GM12872 (cell line): ENCODE results near the gene FBLN1.

Source experiments
- CTCF ChIP-seq: IDR thresholded peaks from 3 replicates; pipeline ENCODE4 v1.5.1; 2011; ENCODE audit warnings: low read depth, mild to moderate bottlenecking, low read length, moderate library complexity; ENCODE audit not compliant: insufficient read depth

FBLN1 gene

GRCh38 chr22:45582955-45583320 lies 80.3 kb downstream of the FBLN1 start:
- TF ChIP-seq CTCF: no peak

- no peak for TF ChIP-seq CTCF
Measured at GRCh38 chr22:45583504-45583903, 80.8 kb downstream of the FBLN1 start.

GRCh38 chr22:45584121-45584570 lies 81.5 kb downstream of the FBLN1 start:
- TF ChIP-seq CTCF: no peak

GRCh38 chr22:45584621-45585436 lies 82.1 kb downstream of the FBLN1 start:
- no peak for TF ChIP-seq CTCF

GRCh38 chr22:45585437-45585755 lies 82.7 kb downstream of the FBLN1 start:
- no peak for TF ChIP-seq CTCF

- no peak for TF ChIP-seq CTCF
Measured at GRCh38 chr22:45585946-45586540, 83.4 kb downstream of the FBLN1 start.

- TF ChIP-seq CTCF: no peak
Measured at GRCh38 chr22:45586651-45587405, 84.1 kb downstream of the FBLN1 start.
